Measurements from ENCODE around the gene LIX1L. TPM values are rescaled to one million over a fixed set of nuclear protein-coding genes. Genes with fewer than 3 reads are reported as not detected.
"Not testable (repeated sequence)": the region's sequence is repeated elsewhere in the genome, so short reads cannot be mapped to it uniquely, and the experiment has no call there.

Gene LIX1L
- total RNA-seq, 1 donor from 2014 or later = 4.5 TPM

DNA sequence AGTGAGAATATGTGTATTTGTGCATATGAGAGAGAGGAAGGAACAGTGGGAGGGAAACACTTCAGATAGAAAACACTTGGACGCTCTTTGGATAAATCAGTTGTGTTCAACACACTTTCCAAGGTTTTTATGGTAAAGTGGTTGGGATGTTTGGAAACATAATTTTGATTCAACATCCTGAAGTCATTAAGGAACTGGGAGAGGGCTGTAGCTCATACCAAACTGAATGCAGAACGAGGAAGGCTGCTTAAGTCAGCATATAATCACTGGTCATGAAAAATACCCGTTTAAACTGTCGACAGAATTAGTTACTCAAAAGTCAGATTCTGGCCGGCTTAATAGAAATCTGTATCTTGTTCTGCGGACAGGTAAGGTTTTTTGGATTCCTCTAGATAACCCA, 14.9 kb downstream of the LIX1L start:
- no peak overlapping the region for H3K27ac Mint-ChIP-seq
- H3K4me1 Mint-ChIP-seq (ENCODE audit: low read depth) = no peaks in the 10 kb centered on the region
- no peak overlapping the region for H3K4me3 Mint-ChIP-seq (ENCODE audit: low read depth)
- H3K36me3 Mint-ChIP-seq (ENCODE audit: insufficient read depth) = no peaks in the 10 kb centered on the region
- DNase-seq (ENCODE audit: low spot score, unreplicated experiment) = no peak
- peaks cover 10% of the 10 kb centered on the region for H3K27me3 Mint-ChIP-seq
- TF ChIP-seq, protein P1, sequence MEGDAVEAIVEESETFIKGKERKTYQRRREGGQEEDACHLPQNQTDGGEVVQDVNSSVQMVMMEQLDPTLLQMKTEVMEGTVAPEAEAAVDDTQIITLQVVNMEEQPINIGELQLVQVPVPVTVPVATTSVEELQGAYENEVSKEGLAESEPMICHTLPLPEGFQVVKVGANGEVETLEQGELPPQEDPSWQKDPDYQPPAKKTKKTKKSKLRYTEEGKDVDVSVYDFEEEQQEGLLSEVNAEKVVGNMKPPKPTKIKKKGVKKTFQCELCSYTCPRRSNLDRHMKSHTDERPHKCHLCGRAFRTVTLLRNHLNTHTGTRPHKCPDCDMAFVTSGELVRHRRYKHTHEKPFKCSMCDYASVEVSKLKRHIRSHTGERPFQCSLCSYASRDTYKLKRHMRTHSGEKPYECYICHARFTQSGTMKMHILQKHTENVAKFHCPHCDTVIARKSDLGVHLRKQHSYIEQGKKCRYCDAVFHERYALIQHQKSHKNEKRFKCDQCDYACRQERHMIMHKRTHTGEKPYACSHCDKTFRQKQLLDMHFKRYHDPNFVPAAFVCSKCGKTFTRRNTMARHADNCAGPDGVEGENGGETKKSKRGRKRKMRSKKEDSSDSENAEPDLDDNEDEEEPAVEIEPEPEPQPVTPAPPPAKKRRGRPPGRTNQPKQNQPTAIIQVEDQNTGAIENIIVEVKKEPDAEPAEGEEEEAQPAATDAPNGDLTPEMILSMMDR (IDR thresholded peaks at IDR 0.05; ENCODE audit: unreplicated experiment) = no peak
- H3K9me3 Mint-ChIP-seq (ENCODE audit: low read depth) = no peaks in the 10 kb centered on the region

DNA sequence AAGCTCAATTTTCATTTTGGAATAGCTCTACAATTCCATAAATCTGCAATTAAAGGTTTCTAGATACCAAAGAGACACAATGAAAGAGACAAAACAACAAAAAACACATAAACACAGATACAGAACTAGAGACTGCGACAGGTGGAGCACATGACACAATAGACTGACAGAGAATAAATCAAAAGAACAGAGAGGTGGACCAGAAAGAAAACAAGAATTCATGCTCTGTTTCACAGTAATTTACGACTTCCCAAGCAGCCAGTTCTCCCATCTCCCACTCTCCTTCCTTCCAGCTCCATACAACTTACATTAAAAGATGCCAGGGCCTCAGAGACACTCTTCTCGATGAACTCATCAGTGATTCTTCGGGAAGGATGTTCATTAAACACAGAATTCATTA, 15.4 kb downstream of the LIX1L start:
- Mint-ChIP-seq H3K36me3 (ENCODE audit: insufficient read depth) (no peaks in the 10 kb centered on the region), H3K9me3 (ENCODE audit: low read depth) (no peaks in the 10 kb centered on the region), H3K27ac (peak overlapping the region; percentile 50), H3K4me1 (ENCODE audit: low read depth) (no peaks in the 10 kb centered on the region), H3K4me3 (ENCODE audit: low read depth) (no peak overlapping the region), H3K27me3 (peaks cover 10% of the 10 kb centered on the region)
- TF ChIP-seq, protein P1 (IDR thresholded peaks at IDR 0.05; ENCODE audit: unreplicated experiment) = no peak
- no peak for DNase-seq (ENCODE audit: low spot score, unreplicated experiment)

DNA sequence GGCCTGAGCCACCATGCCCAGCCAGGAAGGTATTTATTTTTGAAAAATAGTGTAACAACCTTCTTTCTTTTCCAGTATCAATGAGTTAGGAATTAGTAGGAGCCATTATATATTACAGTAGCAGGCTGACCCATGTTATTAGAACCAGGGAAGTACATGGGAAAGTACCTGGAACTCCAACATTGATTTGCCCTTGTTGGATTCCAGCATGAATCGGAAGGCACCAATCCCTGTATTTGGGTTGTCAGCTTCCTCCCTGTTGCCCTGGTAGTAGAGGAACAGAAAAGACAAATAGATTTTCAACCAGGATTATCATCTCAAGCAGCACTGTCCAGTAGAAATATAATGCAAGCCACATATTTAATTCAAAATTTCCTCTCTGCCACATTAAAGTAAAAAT, 20.4 kb downstream of the LIX1L start:
- H3K36me3 Mint-ChIP-seq (ENCODE audit: insufficient read depth) = no peaks in the 10 kb centered on the region
- TF ChIP-seq, protein P1 (IDR thresholded peaks at IDR 0.05; ENCODE audit: unreplicated experiment) = no peak
- DNase-seq (ENCODE audit: low spot score, unreplicated experiment) = no peak
- no peak overlapping the region for H3K4me3 Mint-ChIP-seq (ENCODE audit: low read depth)
- no peaks in the 10 kb centered on the region for H3K9me3 Mint-ChIP-seq (ENCODE audit: low read depth)
- H3K4me1 Mint-ChIP-seq (ENCODE audit: low read depth) = peaks cover 12% of the 10 kb centered on the region
- H3K27ac Mint-ChIP-seq = no peak overlapping the region
- H3K27me3 Mint-ChIP-seq = peaks cover 9% of the 10 kb centered on the region

DNA sequence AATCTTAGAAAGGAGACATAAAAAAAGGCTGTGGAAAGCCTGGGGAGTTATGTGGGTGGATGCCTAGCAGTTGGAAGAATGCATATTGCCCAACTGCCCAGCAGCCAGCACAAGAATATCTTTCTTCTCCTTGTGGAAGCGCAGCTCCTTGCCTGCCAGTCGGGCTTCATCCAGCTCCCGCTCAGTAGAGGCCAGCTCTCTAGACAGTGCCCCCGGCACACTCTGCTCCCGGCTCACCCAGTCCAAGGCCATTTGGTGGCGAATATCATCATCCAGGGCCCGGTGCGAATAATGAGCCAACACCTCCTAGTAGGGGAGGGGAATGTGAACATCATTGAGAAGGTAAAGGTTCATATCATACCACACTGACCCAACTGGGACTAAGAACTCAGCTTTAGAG, 21.6 kb downstream of the LIX1L start:
- Mint-ChIP-seq H3K9me3 (ENCODE audit: low read depth) (no peaks in the 10 kb centered on the region), H3K27me3 (peaks cover 4% of the 10 kb centered on the region), H3K36me3 (ENCODE audit: insufficient read depth) (no peaks in the 10 kb centered on the region), H3K4me3 (ENCODE audit: low read depth) (no peak overlapping the region), H3K4me1 (ENCODE audit: low read depth) (peaks cover 14% of the 10 kb centered on the region), H3K27ac (no peak overlapping the region)
- TF ChIP-seq, protein P1 (IDR thresholded peaks at IDR 0.05; ENCODE audit: unreplicated experiment) = no peak
- no peak for DNase-seq (ENCODE audit: low spot score, unreplicated experiment)

DNA sequence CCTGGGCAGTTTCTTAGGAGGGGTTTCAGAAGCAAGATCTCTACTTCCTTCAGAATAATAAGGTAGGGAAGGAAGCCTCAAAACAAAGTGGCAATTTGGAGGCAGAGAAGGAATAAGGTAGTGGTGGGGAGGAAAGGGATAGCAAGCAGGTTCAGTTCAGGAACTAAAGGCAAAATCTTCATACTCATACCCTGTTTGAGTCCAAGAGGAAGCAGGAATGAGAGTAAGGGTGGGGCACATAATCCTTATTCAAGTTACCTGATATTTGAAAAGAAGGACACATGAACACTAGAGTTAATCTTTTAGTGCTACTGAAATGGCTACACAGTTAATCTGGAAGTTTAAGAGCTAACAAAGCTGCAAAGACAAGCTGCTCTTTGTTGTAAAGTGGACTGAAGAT, 22.1 kb downstream of the LIX1L start:
- H3K4me1 Mint-ChIP-seq (ENCODE audit: low read depth) = peaks cover 14% of the 10 kb centered on the region
- no peaks in the 10 kb centered on the region for H3K9me3 Mint-ChIP-seq (ENCODE audit: low read depth)
- DNase-seq (ENCODE audit: low spot score, unreplicated experiment) = no peak
- no peak overlapping the region for H3K4me3 Mint-ChIP-seq (ENCODE audit: low read depth)
- H3K27me3 Mint-ChIP-seq = peaks cover 4% of the 10 kb centered on the region
- TF ChIP-seq, protein P1 (IDR thresholded peaks at IDR 0.05; ENCODE audit: unreplicated experiment) = no peak
- H3K36me3 Mint-ChIP-seq (ENCODE audit: insufficient read depth) = no peaks in the 10 kb centered on the region
- no peak overlapping the region for H3K27ac Mint-ChIP-seq

DNA sequence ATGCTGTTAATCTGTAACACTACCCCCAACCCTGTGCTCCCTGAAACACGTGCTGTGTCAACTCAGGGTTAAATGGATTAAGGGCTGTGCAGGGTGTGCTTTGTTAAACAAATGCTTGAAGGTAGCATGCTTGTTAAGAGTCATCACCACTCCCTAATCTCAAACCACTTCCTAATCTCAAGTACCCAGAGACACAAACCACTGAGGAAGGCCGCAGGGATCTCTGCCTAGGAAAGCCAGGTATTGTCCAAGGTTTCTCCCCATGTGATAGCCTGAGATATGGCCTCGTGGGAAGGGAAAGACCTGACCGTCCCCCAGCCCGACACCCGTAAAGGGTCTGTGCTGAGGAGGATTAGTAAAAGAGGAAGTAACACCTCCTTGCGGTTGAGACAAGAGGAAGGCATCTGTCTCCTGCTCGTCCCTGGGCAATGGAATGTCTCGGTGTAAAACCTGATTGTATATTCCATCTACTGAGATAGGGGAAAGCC, 25.3 kb downstream of the LIX1L start:
- Mint-ChIP-seq H3K4me1 (ENCODE audit: low read depth) (peaks cover 16% of the 10 kb centered on the region), H3K27ac (peak overlapping the region; percentile 89)
- not testable (repeated sequence) for H3K36me3 Mint-ChIP-seq (ENCODE audit: insufficient read depth); H3K27me3 Mint-ChIP-seq; DNase-seq (ENCODE audit: low spot score, unreplicated experiment); H3K9me3 Mint-ChIP-seq (ENCODE audit: low read depth); H3K4me3 Mint-ChIP-seq (ENCODE audit: low read depth)

Measured in progenitor cell of endocrine pancreas (in vitro differentiated cells).